Embryonic facial prominence (tissue), 1 donor: Measurements from ENCODE around the gene SLAMF6.

Experiments used
- DNase-seq: peaks from one replicate; pipeline ENCODE4 v3.0.0-alpha.2; 2016; ENCODE audit errors: extremely low spot score

The SLAMF6 gene

GRCh38 chr1:160467576-160467975 lies 55.5 kb downstream of the SLAMF6 start:
- DNase-seq: no peak

GRCh38 chr1:160466961-160467360 lies 56.1 kb downstream of the SLAMF6 start:
- no peak for DNase-seq

- no peak for DNase-seq
These were observed 57.9 kb downstream of the SLAMF6 start for GRCh38 chr1:160465123-160465522.

- no peak for DNase-seq
These were observed 62.3 kb downstream of the SLAMF6 start for GRCh38 chr1:160460683-160461287.

- no peak for DNase-seq
These were observed 62.8 kb downstream of the SLAMF6 start for GRCh38 chr1:160460214-160460642.

- DNase-seq: no peak
These were observed 63.4 kb downstream of the SLAMF6 start for GRCh38 chr1:160459687-160460086.

- no peak for DNase-seq
These were observed 64.0 kb downstream of the SLAMF6 start for GRCh38 chr1:160459056-160459455.

GRCh38 chr1:160455153-160455517 lies 67.9 kb downstream of the SLAMF6 start:
- no peak for DNase-seq

- DNase-seq: no peak
These were observed 68.5 kb downstream of the SLAMF6 start for GRCh38 chr1:160454371-160455152.

GRCh38 chr1:160453443-160453842 lies 69.6 kb downstream of the SLAMF6 start:
- no peak for DNase-seq

- no peak for DNase-seq
These were observed 71.2 kb downstream of the SLAMF6 start for GRCh38 chr1:160451859-160452232.

- DNase-seq: no peak
These were observed 71.8 kb downstream of the SLAMF6 start for GRCh38 chr1:160451119-160451858.

- DNase-seq: no peak
These were observed 73.6 kb downstream of the SLAMF6 start for GRCh38 chr1:160449494-160449893.

GRCh38 chr1:160446945-160447600 lies 76.0 kb downstream of the SLAMF6 start:
- no peak for DNase-seq

GRCh38 chr1:160439718-160440117 lies 83.3 kb downstream of the SLAMF6 start:
- DNase-seq: no peak

- DNase-seq: no peak
These were observed 84.1 kb downstream of the SLAMF6 start for GRCh38 chr1:160438935-160439334.

- no peak for DNase-seq
These were observed 84.6 kb downstream of the SLAMF6 start for GRCh38 chr1:160438317-160438918.

GRCh38 chr1:160437432-160438316 lies 85.4 kb downstream of the SLAMF6 start:
- no peak for DNase-seq

- DNase-seq: no peak
These were observed 86.1 kb downstream of the SLAMF6 start for GRCh38 chr1:160436966-160437365.
